ENCODE data around the gene FOXL1.

The FOXL1 gene

GRCh38 chr16:86608301-86608747 is 30.0 kb downstream of the FOXL1 start:
- no peak for DNase-seq

DNA sequence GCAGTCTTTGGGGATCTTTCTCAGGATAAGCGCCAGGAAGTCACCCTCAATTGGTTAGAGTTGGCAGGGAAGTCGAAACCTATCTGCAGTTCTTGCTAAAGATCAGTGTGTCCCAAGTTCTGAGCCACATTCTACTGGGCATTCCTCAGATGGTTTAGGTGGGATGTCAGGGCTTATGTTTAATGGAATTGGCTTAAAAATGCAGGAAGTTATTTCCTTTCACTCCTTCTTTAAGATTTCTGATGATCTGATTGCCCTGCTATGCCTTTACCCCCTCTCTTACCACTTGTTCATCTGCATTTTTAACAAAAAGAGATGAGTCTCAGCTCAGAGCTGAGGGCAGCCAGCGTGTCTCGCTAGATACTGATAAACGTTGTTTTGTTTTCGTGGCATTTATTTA is 30.8 kb downstream of the FOXL1 start:
- DNase-seq = no peak

GRCh38 chr16:86609661-86610060 is 31.3 kb downstream of the FOXL1 start:
- DNase-seq = no peak

- DNase-seq = no peak
Measured at GRCh38 chr16:86610779-86611524, 32.6 kb downstream of the FOXL1 start.

DNA sequence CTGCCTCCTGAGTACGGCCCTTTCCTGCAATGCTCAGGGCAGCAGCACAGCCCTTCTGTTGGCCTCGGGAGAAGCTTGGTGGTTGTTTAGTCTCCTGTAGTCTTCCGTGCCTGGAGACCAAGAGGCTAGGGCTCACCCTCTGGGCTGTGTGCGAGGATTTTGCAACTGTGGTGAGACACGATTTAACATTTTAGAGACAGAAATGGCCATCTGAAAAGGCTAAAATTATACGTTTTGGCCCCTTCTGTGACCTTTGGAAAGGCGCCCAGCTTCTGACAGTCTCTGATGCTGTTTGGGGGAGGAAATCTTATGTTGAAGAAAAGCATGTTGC is 33.1 kb downstream of the FOXL1 start:
- no peak for DNase-seq

GRCh38 chr16:86611941-86612340 is 33.6 kb downstream of the FOXL1 start:
- DNase-seq = no peak

- no peak for DNase-seq
Measured at GRCh38 chr16:86614699-86615098, 36.4 kb downstream of the FOXL1 start.

DNA sequence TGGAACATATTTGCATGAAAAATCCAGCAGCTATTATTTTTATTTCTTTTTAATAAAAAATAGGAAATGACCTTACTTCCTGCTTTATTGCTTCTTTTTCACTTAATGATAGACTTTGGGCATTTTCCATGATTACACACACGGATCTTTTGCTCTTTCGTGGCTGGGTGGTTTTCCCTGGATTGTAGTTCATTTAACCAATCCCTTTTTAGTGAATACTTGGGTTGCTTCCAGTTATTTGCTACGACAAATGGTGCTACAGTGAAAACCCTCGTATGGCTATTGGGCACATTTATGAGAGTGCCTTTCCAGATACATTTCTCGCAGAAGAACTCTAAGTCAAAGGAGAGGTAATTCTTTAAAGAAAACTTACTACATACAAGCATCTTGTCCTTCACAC is 38.6 kb downstream of the FOXL1 start:
- no peak for DNase-seq

- no peak for DNase-seq
Measured at GRCh38 chr16:86618431-86619238, 40.3 kb downstream of the FOXL1 start.

GRCh38 chr16:86619239-86619794 is 41.0 kb downstream of the FOXL1 start:
- DNase-seq = no peak

GRCh38 chr16:86620184-86620583 is 41.8 kb downstream of the FOXL1 start:
- DNase-seq = no peak

DNA sequence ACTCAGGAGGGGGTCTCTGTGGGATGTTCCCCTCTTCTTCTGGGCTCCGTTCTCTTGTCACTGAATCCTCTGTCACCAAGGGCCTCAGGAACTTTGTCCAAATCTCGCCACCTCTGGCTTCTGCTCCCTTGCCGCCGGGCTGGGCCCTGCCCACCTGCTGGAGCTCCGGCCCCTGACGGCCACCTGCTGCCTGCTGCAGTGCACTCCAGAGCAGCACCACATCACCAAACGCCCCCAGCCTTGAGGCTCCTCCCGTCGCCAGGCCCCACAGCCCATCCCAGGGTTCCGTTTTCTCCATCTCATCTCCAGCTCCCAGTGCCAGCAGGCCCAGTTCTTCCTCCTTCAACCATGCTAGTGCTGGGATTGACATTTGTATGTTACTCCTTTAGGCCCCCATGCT is 43.6 kb downstream of the FOXL1 start:
- DNase-seq = no peak

DNA sequence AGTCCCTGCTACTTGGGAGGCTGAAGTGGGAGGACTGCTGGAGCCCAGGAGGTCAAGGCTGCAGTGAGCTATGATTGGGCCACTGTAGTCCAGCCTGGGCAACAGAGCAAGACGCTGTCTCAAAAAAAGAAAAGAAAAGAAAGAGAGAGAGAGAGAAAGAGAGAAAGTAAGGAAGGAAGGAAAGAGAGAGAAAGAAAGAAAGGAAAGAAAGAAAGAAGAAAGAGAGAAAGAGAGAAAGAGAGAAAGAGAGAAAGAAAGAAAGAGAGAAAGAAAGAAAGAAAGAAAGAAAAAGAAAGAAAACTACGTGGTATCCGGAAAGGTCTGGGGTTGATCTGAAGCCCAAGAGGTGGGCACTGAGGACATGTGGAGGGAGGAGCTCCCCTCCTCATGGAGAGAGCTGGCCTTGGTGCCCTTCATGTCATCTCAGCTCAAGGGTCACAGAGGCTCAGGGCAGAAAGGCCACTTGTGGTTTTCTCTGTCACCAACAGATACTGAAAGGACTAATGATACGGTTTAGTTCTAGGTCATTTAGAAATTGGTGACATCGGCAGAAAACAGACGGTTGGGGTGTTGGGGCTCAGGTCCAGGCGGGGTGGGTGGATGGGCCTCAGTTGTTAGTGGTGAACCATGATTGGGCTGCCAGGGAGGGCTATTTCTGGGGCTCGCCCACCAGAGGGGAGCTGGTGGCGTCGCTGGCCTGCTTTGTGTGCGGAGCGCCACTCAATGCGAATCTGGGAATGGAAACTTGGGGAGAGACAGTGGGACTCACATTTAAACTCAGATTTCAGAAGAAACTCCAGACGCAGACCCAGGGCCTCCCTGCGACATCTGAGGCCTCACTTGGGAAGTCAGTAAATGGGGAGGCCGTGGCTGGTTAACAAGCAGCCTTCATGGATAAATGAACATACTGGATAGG is 44.6 kb downstream of the FOXL1 start:
- DNase-seq = no peak

DNA sequence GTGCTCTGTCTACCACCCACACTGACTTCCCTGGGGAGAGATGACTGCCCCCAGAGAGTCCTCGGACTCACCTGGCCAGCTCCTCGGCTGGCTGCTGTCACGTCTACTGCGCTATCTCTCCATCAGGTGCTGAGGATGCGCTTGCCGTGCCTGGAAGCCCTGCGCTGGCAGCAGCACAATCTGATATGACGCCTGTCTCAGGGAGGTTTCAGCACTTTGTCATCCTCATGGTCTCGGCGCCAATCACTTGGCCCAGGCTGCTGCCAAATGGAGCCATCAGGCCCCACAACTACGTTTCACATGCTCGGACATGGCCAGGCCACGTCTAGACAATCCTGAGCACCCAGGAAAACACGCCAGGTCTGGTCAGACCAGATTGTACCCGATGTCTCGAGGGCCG is 46.7 kb downstream of the FOXL1 start:
- DNase-seq = no peak

GRCh38 chr16:86625821-86626220 is 47.5 kb downstream of the FOXL1 start:
- no peak for DNase-seq

GRCh38 chr16:86626284-86626683 is 47.9 kb downstream of the FOXL1 start:
- DNase-seq = no peak

- DNase-seq = no peak
Measured at GRCh38 chr16:86626966-86627365, 48.6 kb downstream of the FOXL1 start.

DNA sequence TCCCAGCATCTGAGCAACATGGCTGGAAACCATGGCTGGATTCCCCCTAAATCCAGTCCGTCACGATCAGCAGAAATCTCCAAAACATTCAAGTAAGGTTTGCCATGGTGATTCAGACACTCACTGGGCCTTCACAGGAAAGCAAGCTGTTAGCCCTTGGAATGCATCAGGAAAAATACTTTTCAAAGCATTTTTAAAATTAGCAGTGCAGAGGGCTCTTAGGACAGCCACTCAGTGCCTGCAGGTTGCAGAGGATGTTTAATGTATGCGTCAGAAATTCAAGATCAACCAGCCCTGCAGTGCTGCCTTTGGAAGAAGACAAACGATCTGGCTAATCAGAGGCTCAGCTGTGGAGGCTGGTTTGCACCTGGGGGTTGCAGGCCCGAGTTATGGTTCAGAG is 50.3 kb downstream of the FOXL1 start:
- DNase-seq = no peak

DNA sequence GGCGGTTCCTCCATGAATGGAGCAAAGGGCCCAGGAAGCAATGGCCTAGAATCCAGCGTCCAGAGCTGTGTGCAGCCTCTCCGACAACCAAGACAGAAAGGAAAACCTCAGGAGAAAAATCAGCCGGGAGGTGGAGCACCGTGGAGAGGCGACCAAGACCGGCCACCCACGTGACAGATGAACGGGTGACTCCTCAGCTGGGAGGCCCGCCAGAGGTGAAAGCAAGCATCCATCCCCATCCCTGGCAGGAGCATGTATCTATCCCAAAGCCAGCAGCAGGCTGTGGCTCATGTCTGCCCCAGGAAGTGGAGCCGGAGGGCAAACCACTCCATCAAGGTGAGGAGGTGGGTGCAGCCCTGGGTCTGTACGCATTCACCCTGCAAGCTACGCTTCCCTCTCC is 52.1 kb downstream of the FOXL1 start:
- DNase-seq = no peak

GRCh38 chr16:86631444-86631843 is 53.1 kb downstream of the FOXL1 start:
- no peak for DNase-seq

All from stimulated activated naive CD4-positive, alpha-beta T cell treated with Interleukin-2 at 50 U/mL for 16 hours (primary cell).